Ascending aorta (tissue), 2 donors: ENCODE results near the gene RSRP1. TPM values are rescaled to one million over a fixed set of nuclear protein-coding genes. Genes with fewer than 3 reads are reported as not detected.

ENCODE experiments used
- DNase-seq, 2 donors: peaks; one replicate each; pipeline ENCODE4 v3.0.0-alpha.2; 2019; ENCODE audit warnings: low spot score in 2 of 2
- H3K27ac ChIP-seq, 2 donors: fragments of 200-600 bp; sonication (generic); one replicate each; pipeline ENCODE4 v1.5.1; 2016 to 2017; ENCODE audit warnings: mild to moderate bottlenecking in 1 of 2
- H3K27me3 ChIP-seq: fragments of 200-600 bp; sonication (generic); one replicate; pipeline ENCODE4 v1.5.1; 2017
- H3K36me3 ChIP-seq, 2 donors: fragments of 200-600 bp; sonication (generic); one replicate each; pipeline ENCODE4 v1.5.1; 2016
- H3K4me1 ChIP-seq, 2 donors: fragments of 200-600 bp; sonication (generic); one replicate each; pipeline ENCODE4 v1.5.1; 2016 to 2017; ENCODE audit warnings: mild to moderate bottlenecking in 1 of 2
- H3K4me3 ChIP-seq, 2 donors: fragments of 200-600 bp; sonication (generic); one replicate each; pipeline ENCODE4 v1.5.1; 2016 to 2017; ENCODE audit warnings: mild to moderate bottlenecking in 1 of 2
- H3K9me3 ChIP-seq, 2 donors: fragments of 200-600 bp; sonication (generic); one replicate each; pipeline ENCODE4 v1.5.1; 2016
- intact Hi-C: fragments of 100-400 bp; cut with DNase I; formaldehyde crosslinking; loops from one replicate; pipeline ENCODE4 v1.15.1; 2023
- total RNA-seq: library from RNA; depleted of rRNA; stranded (reverse); fragments of >200 nt; gene quantifications from one replicate; pipeline ENCODE4 v1.1.0, GENCODE V29; 2016
- TF ChIP-seq, protein P1 (sequence below), 3 experiments: fragments of 200-600 bp in 2 of 3; fragments of 450-650 bp in 1 of 3; sonication (generic) in 2 of 3; IDR thresholded peaks; one replicate each; pipeline ENCODE4 v1.5.1; 2016 to 2019; ENCODE audit warnings: antibody characterized with exemption in 3 of 3, mild to moderate bottlenecking in 1 of 3, moderate library complexity in 1 of 3

The RSRP1 gene
- total RNA-seq, 1 donor from 2014 or later = 126 TPM

- DNase-seq = no peak
These were observed 53.2 kb downstream of the RSRP1 start for GRCh38 chr1:25194054-25194453.

GRCh38 chr1:25193229-25193628 is 54.0 kb downstream of the RSRP1 start:
- H3K9me3 ChIP-seq = no peaks in the 10 kb centered on the region
- no peaks in the 10 kb centered on the region for H3K36me3 ChIP-seq
- no peak overlapping the region for H3K4me3 ChIP-seq
- H3K4me1 ChIP-seq = peaks cover 3 to 4% of the 10 kb centered on the region in 2 donors
- no peaks in the 10 kb centered on the region for H3K27me3 ChIP-seq
- no peak overlapping the region for H3K27ac ChIP-seq
- TF ChIP-seq, protein P1, sequence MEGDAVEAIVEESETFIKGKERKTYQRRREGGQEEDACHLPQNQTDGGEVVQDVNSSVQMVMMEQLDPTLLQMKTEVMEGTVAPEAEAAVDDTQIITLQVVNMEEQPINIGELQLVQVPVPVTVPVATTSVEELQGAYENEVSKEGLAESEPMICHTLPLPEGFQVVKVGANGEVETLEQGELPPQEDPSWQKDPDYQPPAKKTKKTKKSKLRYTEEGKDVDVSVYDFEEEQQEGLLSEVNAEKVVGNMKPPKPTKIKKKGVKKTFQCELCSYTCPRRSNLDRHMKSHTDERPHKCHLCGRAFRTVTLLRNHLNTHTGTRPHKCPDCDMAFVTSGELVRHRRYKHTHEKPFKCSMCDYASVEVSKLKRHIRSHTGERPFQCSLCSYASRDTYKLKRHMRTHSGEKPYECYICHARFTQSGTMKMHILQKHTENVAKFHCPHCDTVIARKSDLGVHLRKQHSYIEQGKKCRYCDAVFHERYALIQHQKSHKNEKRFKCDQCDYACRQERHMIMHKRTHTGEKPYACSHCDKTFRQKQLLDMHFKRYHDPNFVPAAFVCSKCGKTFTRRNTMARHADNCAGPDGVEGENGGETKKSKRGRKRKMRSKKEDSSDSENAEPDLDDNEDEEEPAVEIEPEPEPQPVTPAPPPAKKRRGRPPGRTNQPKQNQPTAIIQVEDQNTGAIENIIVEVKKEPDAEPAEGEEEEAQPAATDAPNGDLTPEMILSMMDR (IDR thresholded peaks at IDR 0.05) = no peak
- no peak for DNase-seq
- intact Hi-C loops = loop anchor here (10.0 kb wide), 1 partner anchor 268 kb away; no protein-coding TSS in a partner anchor

More at GRCh38 chr1:25194054-25194453, 53.2 kb downstream of the RSRP1 start:
- no peaks in the 10 kb centered on the region for H3K27me3 ChIP-seq
- TF ChIP-seq, protein P1 (IDR thresholded peaks at IDR 0.05) = no peak
- intact Hi-C loops = loop anchor here (10.0 kb wide), 1 partner anchor 269 kb away; no protein-coding TSS in a partner anchor
- peaks cover 5% of the 10 kb centered on the region in 2 donors for H3K4me1 ChIP-seq
- H3K36me3 ChIP-seq = no peaks in the 10 kb centered on the region
- H3K27ac ChIP-seq = no peak overlapping the region
- no peak overlapping the region for H3K4me3 ChIP-seq
- H3K9me3 ChIP-seq = no peaks in the 10 kb centered on the region

Other genes with a start within 250 kb of the RSRP1 start
- gene SYF2, start 15.0 kb downstream of the RSRP1 start, total RNA-seq = 14.3 TPM
- not detected for gene RHD, start 25.1 kb upstream of the RSRP1 start, total RNA-seq
- gene TMEM50A, start 90.9 kb upstream of the RSRP1 start, total RNA-seq = 143 TPM
- not detected for gene RHCE, start 173.4 kb upstream of the RSRP1 start, total RNA-seq
- 49.2 TPM for gene MACO1, start 183.4 kb upstream of the RSRP1 start, total RNA-seq